Neutrophil (primary cell): Measurements from ENCODE around the gene ZNHIT2.

Experiments
- H3K27ac ChIP-seq: fragments of 200-600 bp; sonication (generic); 2 replicates; pipeline ENCODE4 v1.5.1; 2016; ENCODE audit warnings: mild to moderate bottlenecking, moderate library complexity
- H3K27me3 ChIP-seq: fragments of 200-600 bp; sonication (generic); 2 replicates; pipeline ENCODE4 v1.6.0; 2016; ENCODE audit warnings: mild to moderate bottlenecking
- H3K36me3 ChIP-seq: fragments of 200-600 bp; sonication (generic); 2 replicates; pipeline ENCODE4 v1.5.1; 2017
- H3K4me1 ChIP-seq, 2 experiments: fragments of 200-600 bp in 1 of 2; sonication (generic) in 1 of 2; 1 replicate in 1 of 2; 2 replicates in 1 of 2; pipeline versions ENCODE4 v1.5.1 to v1.6.1; 2013 to 2016; ENCODE audit warnings: low read depth in 1 of 2, low read length in 1 of 2, mild to moderate bottlenecking in 1 of 2, moderate library complexity in 1 of 2; ENCODE audit not compliant: control insufficient read depth in 1 of 2, insufficient read depth in 1 of 2
- H3K4me3 ChIP-seq, 2 experiments: fragments of 200-600 bp in 1 of 2; sonication (generic) in 1 of 2; 1 replicate in 1 of 2; 2 replicates in 1 of 2; pipeline ENCODE4 v1.5.1; 2013 to 2016; ENCODE audit warnings: low read depth in 1 of 2, low read length in 1 of 2, mild to moderate bottlenecking in 1 of 2, moderate library complexity in 1 of 2
- H3K9me3 ChIP-seq: fragments of 200-600 bp; sonication (generic); 2 replicates; pipeline ENCODE4 v1.5.1; 2016
- TF ChIP-seq, protein P1 (sequence below): fragments of 200-600 bp; sonication (generic); IDR thresholded peaks from 2 replicates; pipeline ENCODE4 v1.5.1; 2016; ENCODE audit warnings: antibody characterized with exemption

The ZNHIT2 gene

GRCh38 chr11:65083834-65084597 is 33.5 kb downstream of the ZNHIT2 start, which contains the start of the genes CDCA5 and ZFPL1:
Gene CDCA5, minus strand, starts transcription at chr11:65084040. Its CDS starts 62 bp downstream, at chr11:65083978.
Gene ZFPL1, plus strand, starts transcription at chr11:65084222. Its CDS starts 477 bp downstream, at chr11:65084699.
- Histone ChIP-seq H3K4me1 (peaks cover 29 to 36% of the 10 kb centered on the region in 2 experiments), H3K9me3 (no peaks in the 10 kb centered on the region), H3K27me3 (no peaks in the 10 kb centered on the region), H3K36me3 (peaks cover 40% of the 10 kb centered on the region), H3K4me3 (peak within 1 kb of the TSS; percentile 76 to 82), H3K27ac (peak within 1 kb of the TSS; percentile 89)
- TF ChIP-seq, protein P1, sequence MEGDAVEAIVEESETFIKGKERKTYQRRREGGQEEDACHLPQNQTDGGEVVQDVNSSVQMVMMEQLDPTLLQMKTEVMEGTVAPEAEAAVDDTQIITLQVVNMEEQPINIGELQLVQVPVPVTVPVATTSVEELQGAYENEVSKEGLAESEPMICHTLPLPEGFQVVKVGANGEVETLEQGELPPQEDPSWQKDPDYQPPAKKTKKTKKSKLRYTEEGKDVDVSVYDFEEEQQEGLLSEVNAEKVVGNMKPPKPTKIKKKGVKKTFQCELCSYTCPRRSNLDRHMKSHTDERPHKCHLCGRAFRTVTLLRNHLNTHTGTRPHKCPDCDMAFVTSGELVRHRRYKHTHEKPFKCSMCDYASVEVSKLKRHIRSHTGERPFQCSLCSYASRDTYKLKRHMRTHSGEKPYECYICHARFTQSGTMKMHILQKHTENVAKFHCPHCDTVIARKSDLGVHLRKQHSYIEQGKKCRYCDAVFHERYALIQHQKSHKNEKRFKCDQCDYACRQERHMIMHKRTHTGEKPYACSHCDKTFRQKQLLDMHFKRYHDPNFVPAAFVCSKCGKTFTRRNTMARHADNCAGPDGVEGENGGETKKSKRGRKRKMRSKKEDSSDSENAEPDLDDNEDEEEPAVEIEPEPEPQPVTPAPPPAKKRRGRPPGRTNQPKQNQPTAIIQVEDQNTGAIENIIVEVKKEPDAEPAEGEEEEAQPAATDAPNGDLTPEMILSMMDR, result peak; percentile 51

DNA sequence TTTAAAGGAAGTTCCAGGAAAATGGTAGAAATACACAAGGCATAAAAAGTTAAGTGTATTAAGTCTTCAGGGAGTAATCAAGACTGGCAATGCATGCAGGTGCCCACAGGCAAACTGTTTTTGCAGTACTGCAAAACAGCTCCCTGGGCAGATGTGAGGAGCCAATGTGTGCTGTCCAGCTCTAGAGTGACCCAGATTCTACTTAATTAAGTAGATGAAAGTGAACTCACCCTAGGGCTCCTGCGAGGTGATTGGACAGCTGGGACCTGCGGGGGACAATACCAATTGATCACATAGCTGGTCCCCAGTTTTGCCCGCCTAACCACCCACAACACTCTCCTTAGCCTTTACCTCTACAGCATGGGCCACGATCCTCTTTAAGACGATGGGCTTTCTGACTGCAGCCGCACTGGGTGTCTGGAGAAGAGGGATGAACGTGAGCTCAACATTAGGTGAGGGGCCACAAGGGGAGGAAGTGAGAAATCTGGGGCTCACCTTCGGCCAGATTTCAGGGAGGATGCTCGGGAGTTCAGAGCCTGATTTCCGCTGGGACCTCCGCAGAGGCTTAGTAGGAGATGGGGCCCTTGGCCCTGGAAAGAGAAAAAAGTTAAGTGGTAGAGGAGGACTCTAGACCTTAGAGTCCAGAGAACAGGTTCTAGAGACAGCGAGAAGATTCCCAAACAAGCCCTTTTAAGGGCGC is 34.2 kb downstream of the ZNHIT2 start:
- Histone ChIP-seq H3K36me3 (peaks cover 33% of the 10 kb centered on the region), H3K27ac (peak overlapping the region; percentile 89), H3K4me3 (peak overlapping the region; percentile 76 to 82)

DNA sequence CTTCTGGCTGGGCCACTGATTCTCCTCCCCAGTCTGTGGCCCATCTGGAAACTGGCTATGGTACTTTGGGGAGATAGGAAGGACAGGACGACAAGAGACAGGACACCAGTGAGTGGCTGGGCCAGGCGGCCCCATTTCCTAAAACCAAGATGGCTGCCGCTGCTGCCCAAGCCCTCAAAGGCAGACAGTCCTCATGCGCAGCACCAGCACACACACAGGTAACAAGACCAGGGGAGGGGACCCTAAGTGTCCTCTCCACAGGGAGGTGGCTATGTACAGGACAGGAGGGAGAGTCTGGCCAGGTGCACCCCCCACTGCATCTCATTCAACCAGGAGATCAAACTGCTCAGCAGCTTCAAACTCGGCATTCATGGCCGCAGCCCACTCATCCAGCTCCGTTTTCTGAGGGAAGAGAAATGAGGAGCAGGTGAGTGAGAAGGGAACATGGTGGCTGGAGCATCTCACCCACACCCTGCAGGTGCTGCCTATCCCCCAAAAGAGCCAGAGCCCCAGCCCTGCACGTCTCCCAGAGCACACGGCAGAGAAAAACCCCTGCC is 38.6 kb downstream of the ZNHIT2 start:
- H3K4me3 ChIP-seq, result no peak overlapping the region
- TF ChIP-seq, protein P1, result no peak
- H3K27me3 ChIP-seq, result no peaks in the 10 kb centered on the region
- peaks cover 5% of the 10 kb centered on the region for H3K36me3 ChIP-seq
- no peaks in the 10 kb centered on the region for H3K9me3 ChIP-seq
- peak overlapping the region; percentile 2 for H3K27ac ChIP-seq
- peaks cover 18 to 22% of the 10 kb centered on the region in 2 experiments for H3K4me1 ChIP-seq

More for the DNA sequence above, 34.2 kb downstream of the ZNHIT2 start:
- TF ChIP-seq, protein P1, result no peak
- H3K4me1 ChIP-seq, result peaks cover 29 to 36% of the 10 kb centered on the region in 2 experiments
- H3K27me3 ChIP-seq, result no peaks in the 10 kb centered on the region
- H3K9me3 ChIP-seq, result no peaks in the 10 kb centered on the region

DNA sequence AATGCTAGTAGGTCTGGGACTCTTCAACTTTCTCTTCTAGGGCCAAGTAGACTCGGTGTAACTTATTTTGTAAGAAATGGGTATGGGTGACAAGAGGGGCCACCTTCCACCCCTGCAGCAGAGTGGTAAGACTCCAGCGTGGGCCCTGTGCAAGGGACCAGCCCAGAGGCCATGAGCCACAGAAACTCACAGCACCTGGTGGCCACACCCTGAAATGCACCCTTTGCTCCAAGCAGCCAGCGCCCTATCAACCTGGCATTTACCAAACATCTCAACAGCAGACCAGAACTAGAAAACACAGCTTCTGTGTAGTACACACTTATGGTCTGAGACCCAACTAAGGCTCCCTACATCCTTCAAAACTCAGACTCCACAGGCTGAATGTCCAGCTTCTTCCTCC is 39.4 kb downstream of the ZNHIT2 start:
- Histone ChIP-seq H3K4me1 (peaks cover 11 to 15% of the 10 kb centered on the region in 2 experiments), H3K27ac (peak overlapping the region; percentile 2), H3K4me3 (no peak overlapping the region), H3K36me3 (peaks cover 5% of the 10 kb centered on the region), H3K9me3 (no peaks in the 10 kb centered on the region), H3K27me3 (no peaks in the 10 kb centered on the region)
- TF ChIP-seq, protein P1, result peak; percentile 72

GRCh38 chr11:65077451-65077850 is 40.0 kb downstream of the ZNHIT2 start:
- Histone ChIP-seq H3K4me3 (no peak overlapping the region), H3K9me3 (no peaks in the 10 kb centered on the region), H3K4me1 (peaks cover 6 to 12% of the 10 kb centered on the region in 2 experiments), H3K36me3 (peaks cover 5% of the 10 kb centered on the region), H3K27ac (no peak overlapping the region), H3K27me3 (no peaks in the 10 kb centered on the region)
- TF ChIP-seq, protein P1, result no peak
